Hepatocyte (in vitro differentiated cells): Measurements from ENCODE around the gene VPS51. TPM values are rescaled to one million over a fixed set of nuclear protein-coding genes. Genes with fewer than 3 reads are reported as not detected.

Experiments used
- DNase-seq: peaks from one replicate; pipeline ENCODE4 v3.0.0-alpha.2; 2016; ENCODE audit warnings: low spot score
- H2AFZ ChIP-seq: fragments of 200-600 bp; sonication (generic); 2 replicates; pipeline ENCODE4 v1.6.0; 2016; ENCODE audit warnings: antibody characterized with exemption, mild to moderate bottlenecking
- H3K27ac ChIP-seq: fragments of 200-600 bp; sonication (generic); 2 replicates; pipeline ENCODE4 v1.5.1; 2016; ENCODE audit warnings: mild to moderate bottlenecking
- H3K27me3 ChIP-seq: fragments of 200-600 bp; sonication (generic); 2 replicates; pipeline ENCODE4 v1.6.1; 2016
- H3K36me3 ChIP-seq: fragments of 200-600 bp; sonication (generic); replicated peaks from 2 replicates; pipeline ENCODE4 v1.5.1; 2016; ENCODE audit warnings: low read depth; ENCODE audit not compliant: insufficient read depth
- H3K4me1 ChIP-seq: fragments of 200-600 bp; sonication (generic); 2 replicates; pipeline ENCODE4 v1.5.1; 2016; ENCODE audit warnings: mild to moderate bottlenecking, moderate library complexity; ENCODE audit not compliant: insufficient read depth
- H3K4me2 ChIP-seq: fragments of 200-600 bp; sonication (generic); 2 replicates; pipeline ENCODE4 v1.6.0; 2016
- H3K4me3 ChIP-seq: fragments of 200-600 bp; sonication (generic); 2 replicates; pipeline ENCODE4 v1.5.1; 2016; ENCODE audit warnings: mild to moderate bottlenecking
- H3K79me2 ChIP-seq: fragments of 200-600 bp; sonication (generic); 2 replicates; pipeline ENCODE4 v1.6.0; 2017; ENCODE audit warnings: mild to moderate bottlenecking
- H3K9me2 ChIP-seq: fragments of 200-600 bp; sonication (generic); replicated peaks from 2 replicates; pipeline ENCODE4 v1.6.0; 2017; ENCODE audit warnings: mild to moderate bottlenecking; ENCODE audit not compliant: insufficient read depth
- H3K9me3 ChIP-seq: fragments of 200-600 bp; sonication (generic); 2 replicates; pipeline ENCODE4 v1.5.1; 2016; ENCODE audit warnings: low read depth, mild to moderate bottlenecking
- H4K20me1 ChIP-seq: fragments of 200-600 bp; sonication (generic); 2 replicates; pipeline ENCODE4 v1.6.0; 2016; ENCODE audit warnings: mild to moderate bottlenecking; ENCODE audit not compliant: insufficient read depth, poor library complexity, severe bottlenecking
- EZH2 ChIP-seq: fragments of 200-600 bp; sonication (generic); IDR thresholded peaks from 2 replicates; pipeline ENCODE4 v1.6.1; 2016; ENCODE audit warnings: antibody characterized with exemption, mild to moderate bottlenecking, borderline replicate concordance
- EZH2phosphoT487 ChIP-seq: fragments of 200-600 bp; sonication (generic); IDR thresholded peaks from one replicate; pipeline ENCODE4 v1.6.1; 2018; ENCODE audit warnings: antibody characterized with exemption, mild to moderate bottlenecking, low read depth, moderate library complexity; ENCODE audit not compliant: unreplicated experiment, severe bottlenecking
- WGBS: methylation state at CpG from one replicate; pipeline ENCODE4 v1.1.6; 2016; ENCODE audit warnings: low lambda C conversion rate; ENCODE audit errors: missing lambda C conversion rate; 5-methylcytosine and 5-hydroxymethylcytosine counted together
- polyA plus RNA-seq: library from polyadenylated mRNA; unstranded; fragments of >200 nt; fragmentation: Nextera tagmentation; extraction: Ambion mirVana; gene quantifications from 2 replicates; pipeline ENCODE4 v1.2.1, GENCODE V29; 2016
- total RNA-seq: library from RNA; depleted of rRNA; stranded (reverse); fragments of >200 nt; gene quantifications from 2 replicates; pipeline ENCODE4 v1.2.3, GENCODE V29; 2014
- TF ChIP-seq, protein P1 (sequence below): fragments of 200-600 bp; sonication (generic); IDR thresholded peaks from 2 replicates; pipeline ENCODE4 v1.5.1; 2016; ENCODE audit warnings: antibody characterized with exemption, mild to moderate bottlenecking; ENCODE audit not compliant: poor library complexity

Gene VPS51
- total and polyA plus RNA-seq, 2 experiments from 2014 or later, result 63.5 to 242 TPM

- Histone ChIP-seq H3K79me2 (peaks cover 41% of the 10 kb centered on the region), H3K9me3 (no peaks in the 10 kb centered on the region), H2AFZ (no peak overlapping the region), H3K27ac (no peak overlapping the region), H3K4me3 (no peak overlapping the region), H4K20me1 (no peaks in the 10 kb centered on the region), H3K4me2 (no peak overlapping the region), H3K4me1 (no peaks in the 10 kb centered on the region), H3K9me2 (no peaks in the 10 kb centered on the region), H3K36me3 (no peaks in the 10 kb centered on the region), H3K27me3 (no peaks in the 10 kb centered on the region)
- TF ChIP-seq, protein P1, sequence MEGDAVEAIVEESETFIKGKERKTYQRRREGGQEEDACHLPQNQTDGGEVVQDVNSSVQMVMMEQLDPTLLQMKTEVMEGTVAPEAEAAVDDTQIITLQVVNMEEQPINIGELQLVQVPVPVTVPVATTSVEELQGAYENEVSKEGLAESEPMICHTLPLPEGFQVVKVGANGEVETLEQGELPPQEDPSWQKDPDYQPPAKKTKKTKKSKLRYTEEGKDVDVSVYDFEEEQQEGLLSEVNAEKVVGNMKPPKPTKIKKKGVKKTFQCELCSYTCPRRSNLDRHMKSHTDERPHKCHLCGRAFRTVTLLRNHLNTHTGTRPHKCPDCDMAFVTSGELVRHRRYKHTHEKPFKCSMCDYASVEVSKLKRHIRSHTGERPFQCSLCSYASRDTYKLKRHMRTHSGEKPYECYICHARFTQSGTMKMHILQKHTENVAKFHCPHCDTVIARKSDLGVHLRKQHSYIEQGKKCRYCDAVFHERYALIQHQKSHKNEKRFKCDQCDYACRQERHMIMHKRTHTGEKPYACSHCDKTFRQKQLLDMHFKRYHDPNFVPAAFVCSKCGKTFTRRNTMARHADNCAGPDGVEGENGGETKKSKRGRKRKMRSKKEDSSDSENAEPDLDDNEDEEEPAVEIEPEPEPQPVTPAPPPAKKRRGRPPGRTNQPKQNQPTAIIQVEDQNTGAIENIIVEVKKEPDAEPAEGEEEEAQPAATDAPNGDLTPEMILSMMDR, result no peak
- no peak for TF ChIP-seq EZH2
- no peak for TF ChIP-seq EZH2phosphoT487
- DNase-seq, result no peak
Observed at GRCh38 chr11:65103476-65103875, 7.5 kb downstream of the VPS51 start.

DNA sequence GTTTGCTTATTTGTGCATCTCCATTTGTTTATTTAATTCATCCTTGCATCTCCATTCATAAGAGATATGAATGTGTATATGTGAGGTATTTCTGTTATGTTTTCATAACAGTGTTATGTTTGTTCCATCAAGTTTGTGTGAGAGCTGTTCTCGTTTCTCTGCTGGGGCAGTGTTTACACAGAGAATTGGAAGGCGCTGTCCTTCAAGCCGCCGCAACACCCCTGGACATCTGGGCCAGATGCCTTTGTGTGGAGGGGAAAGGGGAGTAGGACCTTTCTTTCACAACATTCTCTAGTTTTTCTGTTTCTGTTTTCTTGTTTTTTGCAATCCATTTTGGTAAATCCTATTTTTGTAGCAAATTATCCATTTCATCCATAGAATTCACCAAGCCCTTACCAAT, 8.6 kb downstream of the VPS51 start:
- Histone ChIP-seq H3K36me3 (no peaks in the 10 kb centered on the region), H3K27me3 (no peaks in the 10 kb centered on the region), H3K4me3 (no peak overlapping the region), H3K27ac (no peak overlapping the region), H3K9me2 (no peaks in the 10 kb centered on the region), H3K79me2 (peaks cover 30% of the 10 kb centered on the region), H3K4me1 (no peaks in the 10 kb centered on the region), H3K4me2 (no peak overlapping the region), H2AFZ (no peak overlapping the region), H4K20me1 (no peaks in the 10 kb centered on the region), H3K9me3 (no peaks in the 10 kb centered on the region)
- no peak for DNase-seq
- 81% methylated on average over 4 of the region's 4 CpGs for WGBS
- TF ChIP-seq, protein P1, result no peak
- TF ChIP-seq EZH2phosphoT487 (no peak), EZH2 (no peak)

- H3K9me2 ChIP-seq, result no peaks in the 10 kb centered on the region
- no peak overlapping the region for H3K4me3 ChIP-seq
- H3K4me2 ChIP-seq, result no peak overlapping the region
- TF ChIP-seq EZH2phosphoT487 (no peak), EZH2 (no peak)
- TF ChIP-seq, protein P1, result no peak
- no peaks in the 10 kb centered on the region for H3K27me3 ChIP-seq
- no peaks in the 10 kb centered on the region for H3K9me3 ChIP-seq
- peaks cover 26% of the 10 kb centered on the region for H3K79me2 ChIP-seq
- DNase-seq, result no peak
- H2AFZ ChIP-seq, result no peak overlapping the region
- WGBS, result 98% methylated on average over 15 of the region's 15 CpGs
- H4K20me1 ChIP-seq, result no peaks in the 10 kb centered on the region
- H3K36me3 ChIP-seq, result no peaks in the 10 kb centered on the region
- no peak overlapping the region for H3K27ac ChIP-seq
- peaks cover 4% of the 10 kb centered on the region for H3K4me1 ChIP-seq
Observed at GRCh38 chr11:65107078-65107477, 11.1 kb downstream of the VPS51 start.

DNA sequence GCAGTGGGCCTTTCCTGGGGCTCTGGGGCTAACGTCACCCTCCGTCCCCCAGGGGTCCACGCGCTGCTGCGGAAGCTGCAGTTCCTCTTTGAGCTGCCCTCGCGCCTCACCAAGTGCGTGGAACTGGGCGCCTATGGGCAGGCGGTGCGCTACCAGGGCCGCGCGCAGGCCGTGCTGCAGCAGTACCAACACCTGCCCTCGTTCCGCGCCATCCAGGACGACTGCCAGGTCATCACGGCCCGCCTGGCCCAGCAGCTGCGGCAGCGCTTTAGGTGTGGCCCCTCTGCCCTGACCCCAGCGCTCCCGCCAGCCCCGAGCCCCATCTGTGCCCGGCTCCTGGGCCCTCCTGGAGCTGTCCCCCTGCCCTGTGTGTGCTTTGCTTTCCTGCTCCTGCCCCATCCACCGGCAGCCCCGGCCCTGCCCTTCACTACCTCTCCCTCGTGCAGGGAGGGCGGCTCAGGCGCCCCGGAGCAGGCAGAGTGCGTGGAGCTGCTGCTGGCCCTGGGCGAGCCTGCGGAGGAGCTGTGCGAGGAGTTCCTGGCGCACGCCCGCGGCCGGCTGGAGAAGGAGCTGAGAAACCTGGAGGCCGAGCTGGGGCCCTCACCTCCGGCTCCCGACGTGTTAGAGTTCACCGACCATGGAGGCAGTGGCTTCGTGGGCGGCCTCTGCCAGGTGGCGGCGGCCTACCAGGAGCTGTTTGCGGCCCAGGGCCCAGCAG, 11.9 kb downstream of the VPS51 start:
- no peak for DNase-seq
- no peak for TF ChIP-seq EZH2
- no peak for TF ChIP-seq EZH2phosphoT487
- TF ChIP-seq, protein P1, result no peak
- Histone ChIP-seq H2AFZ (no peak overlapping the region), H4K20me1 (no peaks in the 10 kb centered on the region), H3K4me3 (no peak overlapping the region), H3K9me3 (no peaks in the 10 kb centered on the region), H3K4me2 (no peak overlapping the region), H3K4me1 (peaks cover 6% of the 10 kb centered on the region), H3K27me3 (no peaks in the 10 kb centered on the region), H3K9me2 (no peaks in the 10 kb centered on the region), H3K27ac (no peak overlapping the region), H3K79me2 (peaks cover 23% of the 10 kb centered on the region), H3K36me3 (no peaks in the 10 kb centered on the region)
- 97% methylated on average over 49 of the region's 52 CpGs for WGBS
